DOHH2 (cell line): ENCODE data around the gene HMX3.

Experiments used
- CTCF ChIP-seq: fragments of 200-600 bp; sonication (generic); IDR thresholded peaks from one replicate; pipeline ENCODE4 v1.5.1; 2014; ENCODE audit warnings: antibody characterized with exemption, mild to moderate bottlenecking, low read depth, low read length; ENCODE audit not compliant: poor library complexity, severe bottlenecking
- EZH2phosphoT487 ChIP-seq: fragments of 200-600 bp; sonication (generic); IDR thresholded peaks from 2 replicates; pipeline ENCODE4 v1.6.1; 2017; ENCODE audit warnings: borderline replicate concordance, mild to moderate bottlenecking, antibody characterized with exemption, low read length, moderate library complexity, mixed read lengths

GRCh38 chr10:123180101-123181090 lies 44.6 kb downstream of the HMX3 start:
- TF ChIP-seq CTCF, result no peak
- TF ChIP-seq EZH2phosphoT487, result no peak
